HCT116 (cell line): ENCODE measurements around the gene FOXJ1. TPM values are rescaled to one million over a fixed set of nuclear protein-coding genes. Genes with fewer than 3 reads are reported as not detected.

Experiments used
- ATAC-seq: fragments of 200-7000 bp; cut with Tn5 transposase; 2 replicates; pipeline ENCODE4 v1.9.1; 2020; ENCODE audit warnings: mild to moderate bottlenecking, moderate library complexity
- BruUV-seq: library from RNA; stranded (reverse); fragments of 400-500 nt; replicated peaks from 2 replicates; lab custom pipeline; 2021; lab: Mats Ljungman, UMichigan
- CTCF ChIA-PET: fragments of 300-600 bp; sonication (Branson Sonifier 250); formaldehyde crosslinking; loops from one replicate; lab custom pipeline; 2021; ENCODE audit warnings: antibody characterized with exemption; lab: Charles Lee
- POLR2A ChIA-PET: fragments of 300-600, 350-600 bp; sonication (Branson Sonifier 250); formaldehyde crosslinking; loops from one replicate; lab custom pipeline; 2021; ENCODE audit warnings: antibody characterized with exemption; lab: Charles Lee
- RAD21 ChIA-PET, 2 experiments: fragments of 300-600 bp; sonication (Branson Sonifier 250); formaldehyde crosslinking; loops; one replicate each; lab custom pipeline; 2023; ENCODE audit warnings: low total read pairs in 2 of 2; ENCODE audit not compliant: uncharacterized antibody in 2 of 2, unreplicated experiment in 2 of 2, low non-redundant PET in 1 of 2; lab: Charles Lee
- DNase-seq: peaks from one replicate; pipeline ENCODE4 v3.0.0-alpha.2; 2010; ENCODE audit warnings: low read depth, low spot score
- H2AFZ ChIP-seq: fragments of 200-600 bp; shearing (Covaris generic), sonication (generic); 2 replicates; pipeline ENCODE4 v1.6.1; 2017; ENCODE audit warnings: low read depth, mixed run types, mixed read lengths, antibody characterized with exemption, low read length; ENCODE audit not compliant: poor library complexity, severe bottlenecking
- H3K27ac ChIP-seq: 2 replicates; pipeline ENCODE4 v1.5.1; 2012; ENCODE audit warnings: low read depth, low read length
- H3K27me3 ChIP-seq: fragments of 200-600 bp; sonication (generic); 2 replicates; pipeline ENCODE4 v1.6.1; 2016; ENCODE audit warnings: mixed run types, low read length, mixed read lengths; ENCODE audit not compliant: insufficient read depth
- H3K36me3 ChIP-seq, 2 experiments: fragments of 200-500 bp in 1 of 2; fragments of 200-600 bp in 1 of 2; sonication (Bioruptor generic) in 1 of 2; sonication (generic) in 1 of 2; 2 replicates each; pipeline versions ENCODE4 v1.5.1 to v1.6.1; 2014 to 2016; ENCODE audit warnings: low read length in 2 of 2, inconsistent platforms in 1 of 2, mixed read lengths in 1 of 2, mixed run types in 1 of 2; ENCODE audit not compliant: insufficient read depth in 2 of 2, control insufficient read depth in 1 of 2
- H3K4me1 ChIP-seq, 2 experiments: fragments of 200-600 bp in 1 of 2; sonication (generic) in 1 of 2; 2 replicates each; pipeline versions ENCODE4 v1.5.1 to v1.6.1; 2012 to 2017; ENCODE audit warnings: low read length in 2 of 2, inconsistent platforms in 1 of 2, mild to moderate bottlenecking in 1 of 2, mixed read lengths in 1 of 2, mixed run types in 1 of 2, moderate library complexity in 1 of 2; ENCODE audit not compliant: insufficient read depth in 2 of 2, control insufficient read depth in 1 of 2
- H3K4me2 ChIP-seq: fragments of 200-600 bp; sonication (generic); 2 replicates; pipeline ENCODE4 v1.6.1; 2017; ENCODE audit warnings: mixed run types, low read length, mixed read lengths
- H3K4me3 ChIP-seq, 2 experiments: fragments of 200-600 bp in 1 of 2; sonication (generic) in 1 of 2; replicated peaks in 1 of 2; 2 replicates each; pipeline ENCODE4 v1.5.1; 2011 to 2016; ENCODE audit warnings: low read length in 2 of 2, control low read depth in 1 of 2, low read depth in 1 of 2, mild to moderate bottlenecking in 1 of 2, mixed read lengths in 1 of 2, mixed run types in 1 of 2
- H3K79me2 ChIP-seq: fragments of 200-600 bp; sonication (generic); 2 replicates; pipeline ENCODE4 v1.6.1; 2017; ENCODE audit warnings: mild to moderate bottlenecking, mixed run types, low read length, moderate library complexity, mixed read lengths; ENCODE audit not compliant: insufficient read depth
- H3K9ac ChIP-seq: fragments of 200-600 bp; sonication (generic); 2 replicates; pipeline ENCODE4 v1.6.1; 2016; ENCODE audit warnings: low read length, mixed read lengths
- H3K9me2 ChIP-seq: fragments of 200-600 bp; sonication (generic), shearing (Covaris generic); 2 replicates; pipeline ENCODE4 v1.6.1; 2017; ENCODE audit warnings: mixed run types, mild to moderate bottlenecking, moderate library complexity; ENCODE audit not compliant: insufficient read depth
- H3K9me3 ChIP-seq, 2 experiments: fragments of 200-500 bp in 1 of 2; fragments of 200-600 bp in 1 of 2; sonication (Bioruptor generic) in 1 of 2; sonication (generic) in 1 of 2; 2 replicates each; pipeline ENCODE4 v1.6.1; 2014 to 2017; ENCODE audit warnings: low read length in 2 of 2, mixed read lengths in 2 of 2, inconsistent platforms in 1 of 2, low read depth in 1 of 2, mild to moderate bottlenecking in 1 of 2, mixed run types in 1 of 2, moderate library complexity in 1 of 2; ENCODE audit not compliant: control insufficient read depth in 1 of 2, insufficient read depth in 1 of 2
- H4K20me1 ChIP-seq: fragments of 200-600 bp; sonication (generic), shearing (Covaris generic); 2 replicates; pipeline ENCODE4 v1.6.1; 2017; ENCODE audit warnings: mixed run types, mild to moderate bottlenecking, moderate library complexity; ENCODE audit not compliant: insufficient read depth
- EGR1 ChIP-seq: IDR thresholded peaks from 2 replicates; pipeline ENCODE4 v1.6.1; 2012; ENCODE audit warnings: low read depth
- EZH2phosphoT487 ChIP-seq: fragments of 200-600 bp; IDR thresholded peaks from 2 replicates; pipeline ENCODE4 v1.6.1; 2018; ENCODE audit warnings: antibody characterized with exemption, borderline replicate concordance
- JUND ChIP-seq: IDR thresholded peaks from 2 replicates; pipeline ENCODE4 v1.6.1; 2012
- POLR2A ChIP-seq: IDR thresholded peaks from 2 replicates; pipeline ENCODE4 v1.7.0; 2011; ENCODE audit warnings: borderline replicate concordance; ENCODE audit not compliant: insufficient read depth, insufficient read length; ENCODE audit errors: extremely low read depth
- POLR2AphosphoS5 ChIP-seq: IDR thresholded peaks from 2 replicates; pipeline ENCODE4 v1.6.1; 2011; ENCODE audit warnings: mild to moderate bottlenecking, low read depth, low read length, moderate library complexity
- SIN3A ChIP-seq: IDR thresholded peaks from 2 replicates; pipeline ENCODE4 v1.6.1; 2012; ENCODE audit warnings: low read depth
- SP1 ChIP-seq: IDR thresholded peaks from 2 replicates; pipeline ENCODE4 v1.6.1; 2012; ENCODE audit warnings: low read depth
- ZFX ChIP-seq: fragments of 450-650 bp; IDR thresholded peaks from 2 replicates; pipeline ENCODE4 v1.6.1; 2017
- ZNF274 ChIP-seq: fragments of 200-500 bp; sonication (Bioruptor generic); IDR thresholded peaks from 2 replicates; pipeline ENCODE4 v1.6.1; 2014; ENCODE audit warnings: mild to moderate bottlenecking, low read depth, low read length, inconsistent platforms
- intact Hi-C: fragments of 100-400 bp; cut with micrococcal nuclease; formaldehyde crosslinking; loops from 2 replicates; pipeline ENCODE4 v1.10.0; 2022
- total RNA-seq: library from RNA; stranded (reverse); gene quantifications from one replicate; pipeline ENCODE4 v1.2.1, GENCODE V29; 2021; ENCODE audit not compliant: unreplicated experiment
- TF ChIP-seq, protein P1 (sequence below): IDR thresholded peaks from 2 replicates; pipeline ENCODE4 v1.6.1; 2012; ENCODE audit warnings: low read depth

The FOXJ1 gene
- total RNA-seq, 1 experiment from 2014 or later: 0.61 TPM

DNA sequence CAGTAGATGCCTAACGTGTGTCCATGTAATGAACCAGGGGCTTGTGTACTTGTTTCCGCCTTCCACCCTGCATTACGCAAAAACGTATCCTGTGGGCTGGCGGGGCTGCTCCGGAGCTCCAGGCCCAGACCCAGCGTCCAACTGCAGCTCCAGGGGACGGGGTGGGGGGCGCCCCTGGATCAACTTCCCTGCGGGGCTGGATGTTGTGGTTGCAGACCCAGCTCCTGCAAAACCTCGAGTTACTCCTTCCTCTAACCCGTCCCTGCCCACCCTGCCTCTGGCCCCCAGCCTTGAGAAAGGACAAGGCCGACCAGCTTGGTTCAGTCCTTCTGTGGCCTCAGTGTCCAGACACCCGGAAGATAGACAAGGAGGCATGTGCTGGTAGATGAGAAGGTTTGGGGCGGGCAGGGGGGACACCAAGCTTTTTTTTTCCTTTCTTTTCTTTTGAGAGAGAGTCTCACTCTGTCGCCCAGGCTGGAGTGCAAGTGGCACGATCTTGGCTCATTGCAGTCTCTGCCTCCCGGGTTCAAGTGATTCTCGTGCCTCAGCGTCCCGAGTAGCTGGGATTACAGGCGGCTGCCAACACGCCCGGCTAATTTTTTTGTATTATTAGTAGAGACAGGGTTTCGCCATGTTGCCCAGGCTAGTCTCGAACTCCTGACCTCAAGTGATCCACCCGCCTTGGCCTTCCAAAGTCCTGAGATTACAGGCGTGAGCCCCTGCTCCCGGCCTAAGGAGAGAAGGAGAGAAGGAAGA is 36.7 kb downstream of the FOXJ1 start:
- no peak for DNase-seq
- Histone ChIP-seq H3K79me2 (peaks cover 26% of the 10 kb centered on the region), H3K4me2 (peak overlapping the region; percentile 85), H3K36me3 (peaks cover 18 to 19% of the 10 kb centered on the region in 2 experiments; a peak in 3 of 4 replicates), H3K9me3 (no peaks in the 10 kb centered on the region), H3K9me2 (no peaks in the 10 kb centered on the region), H3K27me3 (no peaks in the 10 kb centered on the region), H2AFZ (no peak overlapping the region), H4K20me1 (no peaks in the 10 kb centered on the region), H3K9ac (peak overlapping the region; percentile 77), H3K27ac (peak overlapping the region; percentile 89), H3K4me1 (peaks cover 12 to 26% of the 10 kb centered on the region in 2 experiments), H3K4me3 (peak overlapping the region; percentile 78 to 95)
- TSS peak; percentile 97 for BruUV-seq
- ChIA-PET CTCF (interaction anchor here (1.0 to 3.1 kb wide), 5 partner anchors 10 to 175 kb away, joined by 3 to 17 read pairs (median 5); no protein-coding TSS in a partner anchor), POLR2A (interaction anchor here (0.6 to 2.6 kb wide), 9 partner anchors 10 to 170 kb away, joined by 3 to 10 read pairs (median 3); partner anchors contain the start of gene EVPL), RAD21 (no interaction called here)
- ATAC-seq: no peak
- TF ChIP-seq ZNF274 (no peak), ZFX (peak; percentile 56; the same call in 1 of the 2 replicates)
- intact Hi-C loops: loop anchor here (5.0 to 10.0 kb wide), 2 partner anchors 77 to 200 kb away; partner anchors contain the start of genes EVPL and MRPL38

DNA sequence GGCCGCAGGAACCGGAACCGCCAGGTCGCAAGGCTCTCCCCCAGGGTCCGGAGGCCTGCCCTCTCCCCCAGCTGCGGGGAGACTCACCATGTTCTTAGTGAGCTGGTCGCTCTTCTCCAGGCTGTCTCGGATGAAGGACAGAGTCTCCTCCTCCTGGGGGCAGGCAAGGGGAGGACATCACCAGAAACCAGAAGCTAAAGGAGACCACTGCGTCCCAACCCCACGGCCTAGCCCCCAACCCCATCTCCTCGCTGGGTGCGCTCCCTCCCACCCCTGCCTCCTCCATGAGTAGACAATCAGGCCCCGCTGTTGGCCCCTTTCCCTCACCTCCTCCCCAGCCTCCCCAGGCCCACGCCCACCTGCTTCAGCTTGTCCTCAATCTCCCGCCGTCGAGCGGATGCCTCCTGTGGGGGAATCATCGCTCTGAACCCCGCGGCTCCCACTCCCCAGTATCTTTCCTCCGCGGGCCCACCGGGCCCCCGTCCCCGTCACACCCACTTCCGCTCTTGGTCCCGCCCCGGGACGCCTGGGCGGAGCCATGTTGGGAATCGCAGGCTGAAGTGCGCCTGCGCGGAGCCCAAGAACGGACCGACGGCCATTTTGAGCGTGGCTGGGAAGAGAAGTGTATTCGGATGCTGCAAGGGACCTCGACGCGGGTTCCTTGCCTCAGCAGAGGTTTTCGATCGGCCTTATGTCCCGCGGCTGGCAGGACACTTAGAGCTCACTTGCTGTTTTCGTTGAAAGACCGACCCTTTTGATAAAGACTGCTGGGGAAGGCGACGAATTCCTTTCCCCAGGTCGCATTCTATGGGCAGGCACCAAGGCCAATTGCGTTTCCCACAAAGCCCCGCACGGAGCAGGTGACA is 37.5 kb downstream of the FOXJ1 start, which contains the start of gene EXOC7:
EXOC7 (minus strand) TSS at position 514 of the 866 bp plus-strand sequence; CDS start at position 419, 95 bp downstream.
- peak within 1 kb of the TSS; percentile 85 for H3K4me2 ChIP-seq
- H4K20me1 ChIP-seq: no peaks in the 10 kb centered on the region
- peak within 1 kb of the TSS; percentile 78 to 95 for H3K4me3 ChIP-seq
- RAD21 ChIA-PET: no interaction called here
- H3K4me1 ChIP-seq: peaks cover 12 to 26% of the 10 kb centered on the region in 2 experiments
- peak; percentile 90 for DNase-seq
- H3K9me3 ChIP-seq: no peaks in the 10 kb centered on the region
- H3K27me3 ChIP-seq: no peaks in the 10 kb centered on the region
- BruUV-seq: TSS peak; percentile 62
- intact Hi-C loops: loop anchor here (5.0 to 10.0 kb wide), 2 partner anchors 76 to 199 kb away; partner anchors contain the start of genes EVPL and MRPL38
- H3K79me2 ChIP-seq: peaks cover 26% of the 10 kb centered on the region
- ATAC-seq: peak; percentile 83
- POLR2A ChIA-PET: interaction anchor here (0.6 to 2.6 kb wide), 8 partner anchors 9 to 171 kb away, joined by 3 to 10 read pairs (median 3); partner anchors contain the start of gene EVPL
- peak within 1 kb of the TSS; percentile 77 for H3K9ac ChIP-seq
- H3K27ac ChIP-seq: peak within 1 kb of the TSS; percentile 89
- H3K36me3 ChIP-seq: peaks cover 18 to 20% of the 10 kb centered on the region in 2 experiments; a peak in 3 of 4 replicates
- CTCF ChIA-PET: interaction anchor here (1.0 to 3.1 kb wide), 4 partner anchors 11 to 176 kb away, joined by 3 to 17 read pairs (median 5); no protein-coding TSS in a partner anchor
- H2AFZ ChIP-seq: peak within 1 kb of the TSS; percentile 27
- no peaks in the 10 kb centered on the region for H3K9me2 ChIP-seq
- peak; percentile 45; the same call in 1 of the 2 replicates for TF ChIP-seq SP1
- peak; percentile 94 for TF ChIP-seq ZFX
- TF ChIP-seq, protein P1, sequence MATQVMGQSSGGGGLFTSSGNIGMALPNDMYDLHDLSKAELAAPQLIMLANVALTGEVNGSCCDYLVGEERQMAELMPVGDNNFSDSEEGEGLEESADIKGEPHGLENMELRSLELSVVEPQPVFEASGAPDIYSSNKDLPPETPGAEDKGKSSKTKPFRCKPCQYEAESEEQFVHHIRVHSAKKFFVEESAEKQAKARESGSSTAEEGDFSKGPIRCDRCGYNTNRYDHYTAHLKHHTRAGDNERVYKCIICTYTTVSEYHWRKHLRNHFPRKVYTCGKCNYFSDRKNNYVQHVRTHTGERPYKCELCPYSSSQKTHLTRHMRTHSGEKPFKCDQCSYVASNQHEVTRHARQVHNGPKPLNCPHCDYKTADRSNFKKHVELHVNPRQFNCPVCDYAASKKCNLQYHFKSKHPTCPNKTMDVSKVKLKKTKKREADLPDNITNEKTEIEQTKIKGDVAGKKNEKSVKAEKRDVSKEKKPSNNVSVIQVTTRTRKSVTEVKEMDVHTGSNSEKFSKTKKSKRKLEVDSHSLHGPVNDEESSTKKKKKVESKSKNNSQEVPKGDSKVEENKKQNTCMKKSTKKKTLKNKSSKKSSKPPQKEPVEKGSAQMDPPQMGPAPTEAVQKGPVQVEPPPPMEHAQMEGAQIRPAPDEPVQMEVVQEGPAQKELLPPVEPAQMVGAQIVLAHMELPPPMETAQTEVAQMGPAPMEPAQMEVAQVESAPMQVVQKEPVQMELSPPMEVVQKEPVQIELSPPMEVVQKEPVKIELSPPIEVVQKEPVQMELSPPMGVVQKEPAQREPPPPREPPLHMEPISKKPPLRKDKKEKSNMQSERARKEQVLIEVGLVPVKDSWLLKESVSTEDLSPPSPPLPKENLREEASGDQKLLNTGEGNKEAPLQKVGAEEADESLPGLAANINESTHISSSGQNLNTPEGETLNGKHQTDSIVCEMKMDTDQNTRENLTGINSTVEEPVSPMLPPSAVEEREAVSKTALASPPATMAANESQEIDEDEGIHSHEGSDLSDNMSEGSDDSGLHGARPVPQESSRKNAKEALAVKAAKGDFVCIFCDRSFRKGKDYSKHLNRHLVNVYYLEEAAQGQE: no peak
- TF ChIP-seq JUND: no peak
- peak; percentile 98 for TF ChIP-seq POLR2AphosphoS5
- no peak for TF ChIP-seq EZH2phosphoT487
- peak; percentile 76 for TF ChIP-seq SIN3A
- TF ChIP-seq POLR2A: peak; percentile 98
- no peak for TF ChIP-seq EGR1
- TF ChIP-seq ZNF274: no peak
